GM23338 (cell line): ENCODE results near the gene MEST. TPM values are rescaled to one million over a fixed set of nuclear protein-coding genes. Genes with fewer than 3 reads are reported as not detected.
"Not testable (repeated sequence)": the region's sequence is repeated elsewhere in the genome, so short reads cannot be mapped to it uniquely, and the experiment has no call there.

Experiments
- ATAC-seq: fragments of 200-7000 bp; cut with Tn5 transposase; 3 replicates; pipeline ENCODE4 v1.9.1; 2020
- DNase-seq: peaks from one replicate; pipeline ENCODE4 v3.0.0-alpha.2; 2015; ENCODE audit warnings: low spot score
- H2AFZ ChIP-seq: fragments of 200-600 bp; sonication (generic); 2 replicates; pipeline ENCODE4 v1.8.0; 2016; ENCODE audit warnings: antibody characterized with exemption, mild to moderate bottlenecking, moderate library complexity
- H3F3A ChIP-seq: fragments of 200-600 bp; sonication (generic); replicated peaks from 2 replicates; pipeline ENCODE4 v1.8.0; 2017; ENCODE audit warnings: antibody characterized with exemption, mixed run types, low read depth
- H3K27ac ChIP-seq: fragments of 200-600 bp; sonication (generic); 2 replicates; pipeline ENCODE4 v1.6.1; 2016; ENCODE audit warnings: low read depth
- H3K27me3 ChIP-seq: fragments of 200-600 bp; sonication (generic); 2 replicates; pipeline ENCODE4 v1.8.0; 2016; ENCODE audit warnings: mild to moderate bottlenecking, mixed run types, moderate library complexity; ENCODE audit not compliant: insufficient read depth
- H3K36me3 ChIP-seq: fragments of 200-600 bp; sonication (generic); 2 replicates; pipeline ENCODE4 v1.8.0; 2016; ENCODE audit warnings: mild to moderate bottlenecking; ENCODE audit not compliant: insufficient read depth
- H3K4me1 ChIP-seq: fragments of 200-600 bp; sonication (generic); 2 replicates; pipeline ENCODE4 v1.8.0; 2016; ENCODE audit warnings: mild to moderate bottlenecking, moderate library complexity; ENCODE audit not compliant: insufficient read depth
- H3K4me2 ChIP-seq: fragments of 200-600 bp; sonication (generic); 2 replicates; pipeline ENCODE4 v1.7.1; 2017; ENCODE audit warnings: mixed run types
- H3K4me3 ChIP-seq: fragments of 200-600 bp; sonication (generic); 2 replicates; pipeline ENCODE4 v1.6.1; 2016; ENCODE audit warnings: mixed run types
- H3K79me2 ChIP-seq: fragments of 200-600 bp; sonication (generic); replicated peaks from 2 replicates; pipeline ENCODE4 v1.8.0; 2017; ENCODE audit warnings: mild to moderate bottlenecking; ENCODE audit not compliant: insufficient read depth
- H3K9me2 ChIP-seq: fragments of 200-600 bp; sonication (generic); 2 replicates; pipeline ENCODE4 v1.8.0; 2017; ENCODE audit not compliant: insufficient read depth
- H4K20me1 ChIP-seq: fragments of 200-600 bp; sonication (generic); replicated peaks from 2 replicates; pipeline ENCODE4 v1.8.0; 2017; ENCODE audit warnings: mild to moderate bottlenecking; ENCODE audit not compliant: insufficient read depth
- H3K27ac Mint-ChIP-seq: 2 replicates; pipeline ENCODE4 v1.8.0; 2020; ENCODE audit warnings: inconsistent platforms, mild to moderate bottlenecking, moderate library complexity, mixed read lengths
- H3K27me3 Mint-ChIP-seq: 3 replicates; pipeline ENCODE4 v1.8.0; 2022; ENCODE audit warnings: low read depth, mild to moderate bottlenecking, moderate library complexity, mixed read lengths, inconsistent platforms; ENCODE audit not compliant: insufficient read depth, poor library complexity
- H3K36me3 Mint-ChIP-seq: 3 replicates; pipeline ENCODE4 v1.8.0; 2021; ENCODE audit warnings: low read depth, mild to moderate bottlenecking, inconsistent platforms, moderate library complexity, mixed read lengths
- H3K4me1 Mint-ChIP-seq: 3 replicates; pipeline ENCODE4 v1.8.0; 2020; ENCODE audit warnings: mild to moderate bottlenecking, inconsistent platforms, mixed read lengths
- H3K4me3 Mint-ChIP-seq: 3 replicates; pipeline ENCODE4 v1.8.0; 2021; ENCODE audit warnings: moderate library complexity, mild to moderate bottlenecking, inconsistent platforms, mixed read lengths
- H3K9me3 Mint-ChIP-seq: 3 replicates; pipeline ENCODE4 v1.8.0; 2020; ENCODE audit warnings: moderate library complexity, mild to moderate bottlenecking, inconsistent platforms, mixed read lengths
- CREB1 ChIP-seq: fragments of 250-450 bp; sonication (Bioruptor Pico); IDR thresholded peaks from 2 replicates; pipeline ENCODE4 v1.5.0; 2020; ENCODE audit warnings: low read depth, mild to moderate bottlenecking, moderate library complexity
- CTCF ChIP-seq, 2 experiments: fragments of 200-600 bp in 1 of 2; sonication (generic) in 1 of 2; conservative IDR thresholded peaks; 2 replicates each; pipeline versions ENCODE4 v1.5.1 to v1.6.1; 2016 to 2017; ENCODE audit warnings: antibody characterized with exemption in 2 of 2, low read depth in 2 of 2, mild to moderate bottlenecking in 2 of 2, moderate library complexity in 1 of 2
- ETS1 ChIP-seq: IDR thresholded peaks from 2 replicates; pipeline ENCODE4 v1.6.1; 2016; ENCODE audit warnings: antibody characterized with exemption
- EZH2 ChIP-seq: fragments of 200-600 bp; sonication (generic); IDR thresholded peaks from one replicate; pipeline ENCODE4 v1.8.0; 2017; ENCODE audit warnings: antibody characterized with exemption, mild to moderate bottlenecking, low read depth; ENCODE audit not compliant: unreplicated experiment
- EZH2phosphoT487 ChIP-seq: fragments of 200-600 bp; sonication (generic); IDR thresholded peaks from one replicate; pipeline ENCODE4 v1.8.1; 2018; ENCODE audit warnings: antibody characterized with exemption; ENCODE audit not compliant: unreplicated experiment
- NANOG ChIP-seq: IDR thresholded peaks from 2 replicates; pipeline ENCODE4 v1.6.1; 2016; ENCODE audit warnings: antibody characterized with exemption, borderline replicate concordance
- STAT1 ChIP-seq: IDR thresholded peaks from one replicate; pipeline ENCODE4 v1.6.1; 2016; ENCODE audit warnings: antibody characterized with exemption; ENCODE audit not compliant: unreplicated experiment
- ZNF114 ChIP-seq: fragments of 250-450 bp; sonication (Bioruptor Pico); IDR thresholded peaks from 2 replicates; pipeline ENCODE4 v1.5.0; 2020; ENCODE audit warnings: mild to moderate bottlenecking, moderate library complexity
- ZNF462 ChIP-seq: fragments of 250-450 bp; sonication (Bioruptor Pico); IDR thresholded peaks from 2 replicates; pipeline ENCODE4 v1.5.0; 2020; ENCODE audit warnings: mild to moderate bottlenecking, moderate library complexity
- polyA plus RNA-seq: library from polyadenylated mRNA; unstranded; fragments of >200 nt; fragmentation: Nextera tagmentation; extraction: Ambion mirVana; gene quantifications from 2 replicates; pipeline ENCODE4 v1.2.1, GENCODE V29; 2016
- total RNA-seq: library from RNA; depleted of rRNA; stranded (reverse); fragments of >200 nt; shearing (Covaris generic); gene quantifications from 2 replicates; pipeline ENCODE4 v1.2.3, GENCODE V29; 2014

MEST gene
- total and polyA plus RNA-seq, 2 experiments from 2014 or later = 167 to 229 TPM

- TF ChIP-seq ETS1 = no peak
- no peak for TF ChIP-seq EZH2
These were observed 32.7 kb downstream of the MEST start (continued) for GRCh38 chr7:130524628-130525027.

GRCh38 chr7:130527752-130528355 lies 36.0 kb downstream of the MEST start:
- H3K4me3 Mint-ChIP-seq, H3K9me2 ChIP-seq, H3K27ac Mint-ChIP-seq, DNase-seq, H3K27me3 ChIP-seq, H3K79me2 ChIP-seq, H3F3A ChIP-seq, H3K36me3 ChIP-seq, H3K4me2 ChIP-seq, H3K27me3 Mint-ChIP-seq, H3K4me1 ChIP-seq, H4K20me1 ChIP-seq, H3K4me3 ChIP-seq, H3K27ac ChIP-seq, H3K4me1 Mint-ChIP-seq, ATAC-seq, H3K9me3 Mint-ChIP-seq, H2AFZ ChIP-seq: not testable (repeated sequence)
- H3K36me3 Mint-ChIP-seq = peaks cover 18% of the 10 kb centered on the region; the same call in 2 of the 3 replicates

GRCh38 chr7:130529417-130529816 lies 37.5 kb downstream of the MEST start:
- Mint-ChIP-seq H3K9me3 (no peaks in the 10 kb centered on the region; the same call in 2 of the 3 replicates), H3K36me3 (peaks cover 18% of the 10 kb centered on the region; the same call in 2 of the 3 replicates), H3K4me1 (no peaks in the 10 kb centered on the region), H3K27me3 (peaks cover 6% of the 10 kb centered on the region), H3K27ac (no peak overlapping the region), H3K4me3 (no peak overlapping the region)
- H3K79me2 ChIP-seq = no peaks in the 10 kb centered on the region
- H3F3A ChIP-seq = no peaks in the 10 kb centered on the region
- H3K36me3 ChIP-seq = no peaks in the 10 kb centered on the region
- ATAC-seq (no peak), DNase-seq (no peak)
- no peaks in the 10 kb centered on the region for H3K4me1 ChIP-seq
- no peaks in the 10 kb centered on the region; the same call in 1 of the 2 replicates for H3K9me2 ChIP-seq
- H2AFZ ChIP-seq = no peak overlapping the region
- H3K27ac ChIP-seq = no peak overlapping the region
- no peak overlapping the region for H3K4me2 ChIP-seq
- H4K20me1 ChIP-seq = no peaks in the 10 kb centered on the region
- H3K4me3 ChIP-seq = no peak overlapping the region
- H3K27me3 ChIP-seq = no peaks in the 10 kb centered on the region
- TF ChIP-seq EZH2phosphoT487 = no peak
- TF ChIP-seq CREB1 = no peak
- no peak for TF ChIP-seq NANOG
- no peak for TF ChIP-seq ZNF114 (CRISPR knock-in tag)
- no peak for TF ChIP-seq ZNF462 (CRISPR knock-in tag)
- no peak for TF ChIP-seq ETS1
- no peak for TF ChIP-seq STAT1
- TF ChIP-seq CTCF (conservative IDR thresholded peaks at IDR 0.05; ENCODE audit: low read depth in 2 of 2) = no peak
